Astrocyte of the cerebellum (primary cell): ENCODE measurements around the gene RIN1.

Experiments used
- DNase-seq: peaks from one replicate; pipeline ENCODE4 v3.0.0-alpha.2; 2011; ENCODE audit warnings: low read depth
- H3K4me3 ChIP-seq: 2 replicates; pipeline ENCODE4 v1.5.1; 2011; ENCODE audit warnings: mild to moderate bottlenecking, low read depth, low read length, moderate library complexity
- CTCF ChIP-seq: IDR thresholded peaks from 2 replicates; pipeline ENCODE4 v1.5.1; 2012; ENCODE audit warnings: low read length, low read depth, moderate library complexity, mild to moderate bottlenecking; ENCODE audit errors: missing control alignments
- in situ Hi-C: cut with HindIII; loops from 2 replicates; pipeline ENCODE4 v1.10.0; 2017; ENCODE audit warnings: low sequenced_read_pairs

Gene RIN1

GRCh38 chr11:66315921-66316811, 20.1 kb downstream of the RIN1 start:
- DNase-seq: no peak
- no peak for TF ChIP-seq CTCF
- in situ Hi-C loops: no loop called here
- H3K4me3 ChIP-seq: peak overlapping the region; percentile 24

GRCh38 chr11:66315498-66315885, 20.7 kb downstream of the RIN1 start:
- H3K4me3 ChIP-seq: peak overlapping the region; percentile 24
- in situ Hi-C loops: no loop called here
- DNase-seq: no peak
- TF ChIP-seq CTCF: no peak

- in situ Hi-C loops: no loop called here
- peak overlapping the region; percentile 36 for H3K4me3 ChIP-seq
- no peak for TF ChIP-seq CTCF
- DNase-seq: no peak
Observed at GRCh38 chr11:66314561-66315497, 21.4 kb downstream of the RIN1 start.

- in situ Hi-C loops: no loop called here
- peak overlapping the region; percentile 36 for H3K4me3 ChIP-seq
Observed at GRCh38 chr11:66314186-66314501, 22.1 kb downstream of the RIN1 start.

GRCh38 chr11:66313321-66314185, 22.7 kb downstream of the RIN1 start:
- in situ Hi-C loops: no loop called here
- DNase-seq: no peak
- peak overlapping the region; percentile 36 for H3K4me3 ChIP-seq
- TF ChIP-seq CTCF: no peak

More at GRCh38 chr11:66314186-66314501, 22.1 kb downstream of the RIN1 start:
- no peak for DNase-seq
- no peak for TF ChIP-seq CTCF
